Measurements from ENCODE around the gene SLC41A1.

- TF ChIP-seq REST (IDR thresholded peaks at IDR 0.05; ENCODE audit: unreplicated experiment) (no peak), CTCF (conservative IDR thresholded peaks at IDR 0.05; ENCODE audit: low read depth in 2 of 2) (no peak), POLR2AphosphoS5 (IDR thresholded peaks at IDR 0.05; ENCODE audit: low read depth) (no peak), ZNF114 (CRISPR knock-in tag; IDR thresholded peaks at IDR 0.05) (no peak)
Observed at GRCh38 chr1:205775717-205776056, 37.3 kb downstream of the SLC41A1 start.
